GM23248 (cell line): Measurements from ENCODE around the gene RNF224. TPM values are rescaled to one million over a fixed set of nuclear protein-coding genes. Genes with fewer than 3 reads are reported as not detected.
"Not testable (repeated sequence)": the region's sequence is repeated elsewhere in the genome, so short reads cannot be mapped to it uniquely, and the experiment has no call there.

ENCODE experiments used
- DNase-seq: peaks from one replicate; pipeline ENCODE4 v3.0.0-alpha.2; 2015
- H2AFZ ChIP-seq: fragments of 200-600 bp; sonication (generic); 2 replicates; pipeline ENCODE4 v1.6.1; 2016; ENCODE audit warnings: antibody characterized with exemption
- H3F3A ChIP-seq: fragments of 200-600 bp; sonication (generic); 2 replicates; pipeline ENCODE4 v1.6.1; 2016; ENCODE audit warnings: mild to moderate bottlenecking, antibody characterized with exemption, mixed run types; ENCODE audit not compliant: insufficient read depth
- H3K27ac ChIP-seq: fragments of 200-600 bp; sonication (generic); 2 replicates; pipeline ENCODE4 v1.5.1; 2016; ENCODE audit warnings: mild to moderate bottlenecking
- H3K27me3 ChIP-seq: fragments of 200-600 bp; sonication (generic); replicated peaks from 2 replicates; pipeline ENCODE4 v1.6.1; 2016; ENCODE audit warnings: mild to moderate bottlenecking; ENCODE audit not compliant: insufficient read depth
- H3K36me3 ChIP-seq: fragments of 200-600 bp; sonication (generic); 2 replicates; pipeline ENCODE4 v1.6.1; 2016; ENCODE audit warnings: low read depth, mild to moderate bottlenecking
- H3K4me1 ChIP-seq: fragments of 200-600 bp; sonication (generic); 2 replicates; pipeline ENCODE4 v1.6.1; 2016; ENCODE audit warnings: mild to moderate bottlenecking; ENCODE audit not compliant: insufficient read depth
- H3K4me2 ChIP-seq: fragments of 200-600 bp; sonication (generic); one replicate; pipeline ENCODE4 v1.6.1; 2016; ENCODE audit warnings: mild to moderate bottlenecking; ENCODE audit not compliant: unreplicated experiment
- H3K4me3 ChIP-seq: fragments of 200-600 bp; sonication (generic); 2 replicates; pipeline ENCODE4 v1.5.1; 2016; ENCODE audit warnings: mild to moderate bottlenecking
- H3K79me2 ChIP-seq: fragments of 200-600 bp; sonication (generic); 2 replicates; pipeline ENCODE4 v1.6.1; 2016; ENCODE audit warnings: mild to moderate bottlenecking; ENCODE audit not compliant: insufficient read depth
- H3K9ac ChIP-seq: fragments of 200-600 bp; sonication (generic); 2 replicates; pipeline ENCODE4 v1.6.1; 2016; ENCODE audit warnings: mild to moderate bottlenecking
- H3K9me2 ChIP-seq: fragments of 200-600 bp; sonication (generic); 2 replicates; pipeline ENCODE4 v1.6.1; 2016; ENCODE audit warnings: mixed run types, mild to moderate bottlenecking, moderate library complexity; ENCODE audit not compliant: insufficient read depth
- H3K9me3 ChIP-seq: fragments of 200-600 bp; sonication (generic); one replicate; pipeline ENCODE4 v1.6.1; 2017; ENCODE audit warnings: low read depth
- H4K20me1 ChIP-seq: fragments of 200-600 bp; sonication (generic); 2 replicates; pipeline ENCODE4 v1.6.0; 2016; ENCODE audit not compliant: insufficient read depth
- EZH2 ChIP-seq: fragments of 200-600 bp; sonication (generic); IDR thresholded peaks from 2 replicates; pipeline ENCODE4 v1.6.1; 2018; ENCODE audit warnings: antibody characterized with exemption, mild to moderate bottlenecking; ENCODE audit not compliant: insufficient read depth, poor library complexity, severe bottlenecking
- EZH2phosphoT487 ChIP-seq: fragments of 200-600 bp; sonication (generic); IDR thresholded peaks from 2 replicates; pipeline ENCODE4 v1.6.1; 2018; ENCODE audit warnings: antibody characterized with exemption, moderate library complexity, mild to moderate bottlenecking, low read depth; ENCODE audit not compliant: insufficient read depth
- WGBS, 2 experiments: methylation state at CpG; one replicate each; pipeline ENCODE4 v1.1.6; 2015 to 2017; ENCODE audit warnings: low lambda C conversion rate in 2 of 2, low coverage in 1 of 2; ENCODE audit errors: missing lambda C conversion rate in 2 of 2; 5-methylcytosine and 5-hydroxymethylcytosine counted together
- in situ Hi-C: fragments of 300-500 bp; cut with MboI; formaldehyde crosslinking; loops from 2 replicates; pipeline ENCODE4 v1.15.0; 2020
- polyA plus RNA-seq: library from polyadenylated mRNA; unstranded; fragments of >200 nt; fragmentation: Nextera tagmentation; extraction: Ambion mirVana; gene quantifications from 2 replicates; pipeline ENCODE4 v1.2.1, GENCODE V29; 2016
- total RNA-seq: library from RNA; depleted of rRNA; stranded (reverse); fragments of >200 nt; shearing (Covaris generic); gene quantifications from 2 replicates; pipeline ENCODE4 v1.2.3, GENCODE V29; 2014

Gene RNF224
- total and polyA plus RNA-seq, 2 experiments from 2014 or later = not detected

DNA sequence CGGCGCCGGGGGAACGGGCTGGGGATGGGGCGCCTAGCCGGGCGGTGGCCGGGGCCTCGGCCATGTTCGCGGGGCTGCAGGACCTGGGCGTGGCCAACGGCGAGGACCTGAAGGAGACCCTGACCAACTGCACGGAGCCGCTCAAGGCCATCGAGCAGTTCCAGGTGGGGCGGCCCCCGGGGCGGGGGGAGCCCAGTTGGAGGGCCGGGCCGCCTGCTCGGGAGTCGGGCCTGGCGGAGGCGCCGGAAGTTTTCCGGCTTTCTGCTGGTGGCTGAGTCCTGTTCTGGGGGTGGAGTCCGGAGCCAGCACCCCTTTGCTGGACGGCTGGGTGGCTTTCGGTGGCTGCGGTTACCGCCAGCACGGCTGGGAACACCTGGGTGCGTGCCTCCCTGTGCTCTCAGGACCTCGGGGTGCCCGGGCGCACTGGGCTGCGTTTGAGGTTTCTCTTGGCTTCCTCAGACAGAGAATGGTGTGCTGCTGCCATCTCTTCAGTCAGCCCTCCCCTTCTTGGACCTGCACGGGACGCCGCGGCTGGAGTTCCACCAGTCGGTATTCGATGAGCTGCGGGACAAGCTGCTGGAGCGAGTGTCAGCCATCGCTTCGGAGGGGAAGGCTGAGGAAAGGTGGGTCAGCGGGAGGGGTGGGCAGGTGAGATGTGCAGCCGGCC, 28.3 kb downstream of the RNF224 start:
- Histone ChIP-seq H2AFZ (peak overlapping the region; percentile 84), H3K4me3 (peak overlapping the region; percentile 92), H3K79me2 (peaks cover 41% of the 10 kb centered on the region), H3K4me2 (peak overlapping the region; percentile 83), H4K20me1 (no peaks in the 10 kb centered on the region), H3F3A (no peaks in the 10 kb centered on the region), H3K27me3 (no peaks in the 10 kb centered on the region), H3K9ac (peak overlapping the region; percentile 85), H3K4me1 (0 out of 2 replicates have a peak, but pooled peaks cover 3% of the 10 kb centered on the region), H3K36me3 (no peaks in the 10 kb centered on the region; the same call in 1 of the 2 replicates), H3K27ac (0 out of 2 replicates have a peak overlapping the region, but pooled peaks have one; percentile 28), H3K9me3 (no peaks in the 10 kb centered on the region), H3K9me2 (no peaks in the 10 kb centered on the region)
- DNase-seq = peak; percentile 68
- TF ChIP-seq EZH2phosphoT487 = no peak
- TF ChIP-seq EZH2 = no peak
- 1 to 3% methylated on average over 24 to 51 of the region's 51 CpGs for whole genome bisulfite sequencing, 2 experiments
- in situ Hi-C loops = no loop called here

DNA sequence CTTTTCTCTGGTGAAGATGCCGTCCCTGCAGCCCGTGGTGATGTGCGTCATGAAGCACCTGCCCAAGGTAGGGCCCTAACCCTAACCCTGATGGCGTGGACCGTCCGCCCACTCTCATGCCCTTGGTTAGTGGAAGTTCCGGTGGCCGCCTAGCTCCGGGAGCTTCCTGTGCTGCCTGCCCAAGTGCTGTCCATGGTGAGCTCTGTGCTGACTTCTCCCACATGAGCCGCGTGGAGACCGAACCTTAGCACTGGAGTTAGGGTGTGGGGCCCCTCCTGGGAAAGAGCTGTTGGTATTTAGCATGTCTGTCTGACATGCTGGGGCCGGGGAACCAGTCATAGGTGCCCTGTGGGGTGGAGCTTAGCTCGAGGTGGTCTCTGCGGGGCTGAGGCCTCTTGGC, 29.1 kb downstream of the RNF224 start:
- TF ChIP-seq EZH2phosphoT487 (no peak), EZH2 (no peak)
- 0 out of 2 replicates have a peak, but pooled peaks cover 3% of the 10 kb centered on the region for H3K4me1 ChIP-seq
- H3F3A ChIP-seq = no peaks in the 10 kb centered on the region
- H3K9me3 ChIP-seq = no peaks in the 10 kb centered on the region
- H3K9me2 ChIP-seq = no peaks in the 10 kb centered on the region
- peak overlapping the region; percentile 85 for H3K9ac ChIP-seq
- no peaks in the 10 kb centered on the region for H3K27me3 ChIP-seq
- peaks cover 41% of the 10 kb centered on the region for H3K79me2 ChIP-seq
- H3K27ac ChIP-seq = no peak overlapping the region
- 82 to 83% methylated on average over 15 of the region's 15 CpGs for WGBS, 2 experiments
- in situ Hi-C loops = no loop called here
- H3K4me3 ChIP-seq = peak overlapping the region; percentile 92
- H4K20me1 ChIP-seq = no peaks in the 10 kb centered on the region
- DNase-seq = peak; percentile 30
- H2AFZ ChIP-seq = no peak overlapping the region
- no peaks in the 10 kb centered on the region; the same call in 1 of the 2 replicates for H3K36me3 ChIP-seq
- peak overlapping the region; percentile 83 for H3K4me2 ChIP-seq

DNA sequence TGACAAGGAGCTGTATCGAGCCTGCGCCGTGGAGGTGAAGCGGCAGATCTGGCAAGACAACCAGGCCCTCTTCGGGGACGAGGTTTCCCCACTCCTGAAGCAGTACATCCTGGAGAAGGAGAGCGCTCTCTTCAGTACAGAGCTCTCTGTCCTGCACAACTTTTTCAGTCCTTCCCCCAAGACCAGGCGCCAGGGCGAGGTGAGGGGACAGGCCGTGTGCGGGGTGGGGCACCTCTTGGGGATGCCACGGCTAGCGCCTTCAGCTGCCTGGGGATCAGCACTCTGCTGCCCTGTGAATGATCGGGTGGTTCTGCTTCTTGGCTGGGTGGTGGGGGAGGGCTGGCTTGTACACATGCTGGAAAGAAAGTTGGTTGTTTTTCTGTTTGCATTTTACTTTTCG, 29.6 kb downstream of the RNF224 start:
- peak overlapping the region; percentile 92 for H3K4me3 ChIP-seq
- H3K9ac ChIP-seq = no peak overlapping the region
- H3K27ac ChIP-seq = no peak overlapping the region
- H3K4me2 ChIP-seq = peak overlapping the region; percentile 83
- 93% methylated on average over 15 of the region's 15 CpGs for WGBS, 2 experiments
- H3K79me2 ChIP-seq = peaks cover 41% of the 10 kb centered on the region
- H3K27me3 ChIP-seq = no peaks in the 10 kb centered on the region
- H3K9me2 ChIP-seq = no peaks in the 10 kb centered on the region
- no peak overlapping the region for H2AFZ ChIP-seq
- no peak for TF ChIP-seq EZH2phosphoT487
- no peak for TF ChIP-seq EZH2
- H3F3A ChIP-seq = no peaks in the 10 kb centered on the region
- 0 out of 2 replicates have a peak, but pooled peaks cover 3% of the 10 kb centered on the region for H3K4me1 ChIP-seq
- no peak for DNase-seq
- H3K36me3 ChIP-seq = no peaks in the 10 kb centered on the region; the same call in 1 of the 2 replicates
- in situ Hi-C loops = no loop called here
- H4K20me1 ChIP-seq = no peaks in the 10 kb centered on the region
- no peaks in the 10 kb centered on the region for H3K9me3 ChIP-seq

DNA sequence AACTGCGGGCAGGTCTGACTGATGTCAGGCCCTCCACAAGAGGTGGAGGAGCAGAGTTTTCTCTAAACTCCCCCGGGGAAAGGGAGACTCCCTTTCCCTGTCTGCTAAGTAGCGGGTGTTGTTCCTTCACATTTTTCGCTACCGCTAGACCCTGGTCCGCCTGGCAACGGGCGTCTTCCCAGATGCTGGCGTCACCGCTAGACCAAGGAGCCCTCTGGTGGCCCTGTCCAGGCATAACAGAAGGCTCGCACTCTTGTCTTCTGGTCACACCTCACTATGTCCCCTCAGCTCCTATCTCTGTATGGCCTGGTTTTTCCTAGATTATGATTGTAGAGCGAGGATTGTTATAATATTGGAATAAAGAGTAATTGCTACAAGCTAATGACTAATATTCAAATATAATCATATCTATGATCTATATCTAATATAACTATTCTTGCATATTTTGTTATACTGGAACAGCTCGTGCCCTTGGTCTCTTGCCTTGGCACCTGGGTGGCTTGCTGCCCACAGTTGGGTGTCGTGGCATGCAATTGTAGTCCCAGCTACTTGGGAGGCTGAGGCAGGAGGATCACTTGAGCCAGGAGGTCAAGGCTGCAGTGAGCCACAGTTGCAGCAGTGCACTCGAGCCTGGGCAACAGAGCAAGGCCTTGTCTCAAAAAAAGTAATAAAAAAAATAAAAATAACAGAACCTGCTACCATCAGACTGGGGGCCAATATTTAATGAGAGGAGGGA, 35.0 kb downstream of the RNF224 start:
- H4K20me1 ChIP-seq, H3K4me2 ChIP-seq, H3K4me1 ChIP-seq, H3K27ac ChIP-seq, H3K4me3 ChIP-seq, H2AFZ ChIP-seq, H3K9ac ChIP-seq, H3K27me3 ChIP-seq, H3K9me3 ChIP-seq, H3K36me3 ChIP-seq, H3K9me2 ChIP-seq, H3F3A ChIP-seq, in situ Hi-C loops: not testable (repeated sequence)
- DNase-seq = peak; percentile 41
- H3K79me2 ChIP-seq = peaks cover 27% of the 10 kb centered on the region
- 55 to 57% methylated on average over 12 to 15 of the region's 15 CpGs for WGBS, 2 experiments
